ENCODE data around the gene GPLD1.

DNA sequence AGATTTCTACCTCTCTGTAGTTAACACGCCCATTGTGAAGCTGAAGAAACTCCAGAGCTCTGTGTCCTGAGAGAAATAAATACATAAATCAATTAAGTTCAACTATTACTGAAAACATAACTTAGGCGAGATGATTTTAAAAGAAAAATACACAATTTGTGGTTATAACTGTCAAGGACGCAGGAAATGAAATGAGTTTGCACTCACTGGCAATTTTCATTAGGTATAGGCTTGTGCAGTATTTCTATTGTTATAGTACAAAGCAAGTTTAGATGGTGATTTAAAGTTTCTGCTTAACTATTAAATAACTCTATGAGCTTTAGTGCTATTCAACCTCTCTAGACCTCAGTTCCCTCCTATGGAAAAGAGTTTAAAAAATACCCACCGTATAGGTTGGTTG lies 3.3 kb downstream of the GPLD1 start:
- TF ChIP-seq, protein P1, sequence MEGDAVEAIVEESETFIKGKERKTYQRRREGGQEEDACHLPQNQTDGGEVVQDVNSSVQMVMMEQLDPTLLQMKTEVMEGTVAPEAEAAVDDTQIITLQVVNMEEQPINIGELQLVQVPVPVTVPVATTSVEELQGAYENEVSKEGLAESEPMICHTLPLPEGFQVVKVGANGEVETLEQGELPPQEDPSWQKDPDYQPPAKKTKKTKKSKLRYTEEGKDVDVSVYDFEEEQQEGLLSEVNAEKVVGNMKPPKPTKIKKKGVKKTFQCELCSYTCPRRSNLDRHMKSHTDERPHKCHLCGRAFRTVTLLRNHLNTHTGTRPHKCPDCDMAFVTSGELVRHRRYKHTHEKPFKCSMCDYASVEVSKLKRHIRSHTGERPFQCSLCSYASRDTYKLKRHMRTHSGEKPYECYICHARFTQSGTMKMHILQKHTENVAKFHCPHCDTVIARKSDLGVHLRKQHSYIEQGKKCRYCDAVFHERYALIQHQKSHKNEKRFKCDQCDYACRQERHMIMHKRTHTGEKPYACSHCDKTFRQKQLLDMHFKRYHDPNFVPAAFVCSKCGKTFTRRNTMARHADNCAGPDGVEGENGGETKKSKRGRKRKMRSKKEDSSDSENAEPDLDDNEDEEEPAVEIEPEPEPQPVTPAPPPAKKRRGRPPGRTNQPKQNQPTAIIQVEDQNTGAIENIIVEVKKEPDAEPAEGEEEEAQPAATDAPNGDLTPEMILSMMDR (conservative IDR thresholded peaks at IDR 0.05) = no peak
- TF ChIP-seq ZFX (IDR thresholded peaks at IDR 0.05) = no peak
